ENCODE results near the gene SELENON.

SELENON gene

DNA sequence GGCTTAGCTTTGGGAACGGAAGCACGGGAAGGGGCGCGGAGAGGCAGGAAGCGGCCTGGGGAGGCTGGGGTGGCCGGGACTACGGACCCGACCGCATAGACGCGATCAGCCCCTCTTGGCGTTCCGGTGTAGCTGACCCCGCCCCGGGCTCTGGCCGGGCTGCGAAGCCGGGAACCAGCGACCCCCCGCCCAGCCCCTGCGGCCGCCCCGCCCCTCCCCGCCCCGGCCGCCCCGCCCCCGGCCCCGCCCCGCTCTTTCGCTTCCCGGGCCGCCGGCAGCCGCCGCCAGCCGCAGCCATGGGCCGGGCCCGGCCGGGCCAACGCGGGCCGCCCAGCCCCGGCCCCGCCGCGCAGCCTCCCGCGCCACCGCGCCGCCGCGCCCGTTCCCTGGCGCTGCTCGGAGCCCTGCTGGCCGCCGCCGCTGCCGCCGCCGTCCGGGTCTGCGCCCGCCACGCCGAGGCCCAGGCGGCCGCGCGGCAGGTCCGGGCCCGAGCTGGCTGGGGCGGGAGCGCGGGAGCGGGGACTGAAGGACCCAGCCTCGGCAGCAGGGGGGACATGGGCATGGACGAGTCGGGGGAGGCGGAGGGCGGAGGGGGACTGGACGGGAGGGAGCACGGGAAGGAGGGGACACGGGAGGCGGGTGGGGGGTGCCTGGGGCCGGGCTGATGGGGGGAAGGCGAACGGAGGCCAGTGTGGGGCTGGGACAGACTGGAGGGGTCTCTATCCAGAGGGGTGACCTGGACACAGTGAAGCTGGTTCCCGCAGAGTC lies at the start of gene SELENON:
Gene SELENON, plus strand, starts transcription at position 259 of the 768 bp plus-strand sequence. Its CDS starts 38 bp downstream, at position 297.
- DNase-seq (ENCODE audit: low read depth, low spot score): no peak

DNA sequence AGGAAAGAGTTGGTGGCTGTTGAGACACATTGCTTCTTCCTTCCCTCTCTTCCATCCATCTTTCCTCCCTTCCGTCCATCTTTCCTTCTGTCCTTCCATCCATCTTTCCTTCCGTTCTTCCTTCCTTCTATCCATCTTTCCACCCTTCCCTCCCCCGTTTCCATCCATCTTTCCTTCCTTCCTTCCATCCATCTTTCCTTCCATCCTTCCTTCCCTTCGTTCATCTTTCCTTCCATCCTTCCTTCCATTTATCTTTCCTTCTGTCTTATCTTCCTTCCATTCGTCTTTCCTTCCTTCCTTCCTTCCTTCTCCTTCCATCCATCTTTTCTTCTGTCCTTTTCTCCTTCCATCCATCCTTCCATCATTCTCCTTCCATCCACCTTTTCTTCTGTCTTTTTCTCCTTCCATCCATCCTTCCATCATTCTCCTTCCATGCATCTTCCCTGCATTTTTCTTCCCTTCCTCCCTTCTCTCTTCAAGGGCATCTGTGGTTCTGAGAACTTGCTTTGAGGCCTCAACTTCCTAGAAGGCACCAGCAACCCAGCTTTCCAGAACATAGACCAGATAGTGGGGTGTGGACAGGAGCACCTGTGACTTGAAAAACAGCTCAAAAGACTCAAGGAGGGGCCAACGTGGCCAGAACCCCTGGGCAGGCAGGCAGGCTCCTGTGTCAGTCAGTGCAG lies 48.9 kb upstream of the SELENON start:
- DNase-seq (ENCODE audit: low read depth, low spot score): no peak

DNA sequence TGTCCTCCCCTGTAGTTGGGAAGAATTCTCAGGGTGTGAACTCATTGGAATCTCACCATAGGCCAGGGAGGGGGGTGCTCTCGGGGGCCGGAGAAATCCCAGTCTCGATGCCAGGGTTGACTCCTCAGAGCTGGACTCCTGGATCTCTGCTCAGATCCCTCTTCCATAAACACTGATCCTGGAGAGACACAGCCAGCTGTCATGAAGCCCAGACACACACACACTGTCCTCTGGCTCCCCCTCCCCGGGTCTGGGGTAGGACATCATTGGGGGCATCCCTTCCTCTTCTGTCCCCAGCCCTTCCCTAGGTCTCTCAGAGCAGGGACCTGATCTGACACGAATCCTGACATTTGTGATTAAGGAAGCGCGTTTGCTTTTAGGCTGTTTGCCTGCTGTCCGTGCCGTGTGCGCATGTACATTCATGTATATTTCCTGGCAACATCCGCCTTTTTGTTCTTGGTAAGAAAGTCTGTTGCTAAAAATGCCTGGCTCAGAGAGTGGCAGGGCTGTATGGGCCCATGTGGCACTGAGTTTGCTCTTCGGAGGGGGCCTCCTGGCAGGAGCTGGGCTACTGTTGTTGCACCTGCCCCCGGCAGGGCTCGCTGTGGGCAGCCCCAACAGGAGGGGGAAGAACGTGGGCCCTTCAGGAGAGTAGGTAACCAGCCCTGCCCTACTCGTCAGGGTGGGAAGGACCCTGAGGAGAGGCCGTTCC lies 45.4 kb upstream of the SELENON start:
- DNase-seq (ENCODE audit: low read depth, low spot score): no peak

GRCh38 chr1:25755475-25756125 lies 44.4 kb upstream of the SELENON start:
- DNase-seq (ENCODE audit: low read depth, low spot score): no peak

- DNase-seq (ENCODE audit: low read depth, low spot score): no peak
Measured at GRCh38 chr1:25756215-25756614, 43.8 kb upstream of the SELENON start.

- no peak for DNase-seq (ENCODE audit: low read depth, low spot score)
Measured at GRCh38 chr1:25757151-25757845, 42.7 kb upstream of the SELENON start.

GRCh38 chr1:25757846-25758185 lies 42.2 kb upstream of the SELENON start:
- no peak for DNase-seq (ENCODE audit: low read depth, low spot score)

- DNase-seq (ENCODE audit: low read depth, low spot score): no peak
Measured at GRCh38 chr1:25758466-25759070, 41.4 kb upstream of the SELENON start.

- DNase-seq (ENCODE audit: low read depth, low spot score): no peak
Measured at GRCh38 chr1:25760122-25760719, 39.8 kb upstream of the SELENON start.

DNA sequence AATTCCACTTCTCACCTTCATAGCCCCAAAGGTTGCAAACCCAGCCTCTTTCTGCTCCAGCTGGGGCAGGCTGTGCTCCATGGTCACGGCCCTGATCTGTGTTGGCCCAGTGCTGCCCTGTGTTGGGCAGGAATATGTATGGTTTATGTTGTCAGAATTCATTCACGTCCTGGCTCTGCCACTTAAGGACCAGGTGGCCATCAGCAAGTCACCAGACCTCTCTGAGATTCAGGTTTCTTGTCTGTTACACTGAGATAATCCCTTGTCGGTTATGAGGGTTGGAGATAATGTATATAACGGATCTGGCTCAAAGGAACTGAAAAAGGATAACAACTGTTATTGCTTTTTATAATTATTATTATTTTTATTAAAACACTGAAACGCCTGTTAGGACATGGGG lies 39.1 kb upstream of the SELENON start:
- no peak for DNase-seq (ENCODE audit: low read depth, low spot score)

DNA sequence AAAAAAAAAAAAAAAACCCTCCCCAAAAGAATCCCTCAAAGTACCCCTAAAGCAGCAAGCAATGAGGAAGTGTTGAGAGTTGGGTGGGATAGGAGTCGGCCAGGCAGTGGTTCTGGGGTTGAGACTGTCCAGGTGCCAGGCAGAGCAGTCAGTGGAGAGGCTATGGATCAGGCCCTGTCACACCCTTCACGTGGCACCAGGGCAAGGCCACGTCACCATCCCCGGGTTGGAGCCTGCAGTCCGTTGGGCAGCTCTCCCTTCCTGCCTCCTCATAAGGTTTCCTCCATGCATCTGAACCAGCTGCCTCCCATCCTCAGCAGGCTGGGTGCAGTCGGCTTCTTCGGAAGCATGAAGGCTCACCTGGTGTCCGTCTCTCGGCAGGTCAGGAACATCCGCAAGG lies 36.5 kb upstream of the SELENON start:
- no peak for DNase-seq (ENCODE audit: low read depth, low spot score)

DNA sequence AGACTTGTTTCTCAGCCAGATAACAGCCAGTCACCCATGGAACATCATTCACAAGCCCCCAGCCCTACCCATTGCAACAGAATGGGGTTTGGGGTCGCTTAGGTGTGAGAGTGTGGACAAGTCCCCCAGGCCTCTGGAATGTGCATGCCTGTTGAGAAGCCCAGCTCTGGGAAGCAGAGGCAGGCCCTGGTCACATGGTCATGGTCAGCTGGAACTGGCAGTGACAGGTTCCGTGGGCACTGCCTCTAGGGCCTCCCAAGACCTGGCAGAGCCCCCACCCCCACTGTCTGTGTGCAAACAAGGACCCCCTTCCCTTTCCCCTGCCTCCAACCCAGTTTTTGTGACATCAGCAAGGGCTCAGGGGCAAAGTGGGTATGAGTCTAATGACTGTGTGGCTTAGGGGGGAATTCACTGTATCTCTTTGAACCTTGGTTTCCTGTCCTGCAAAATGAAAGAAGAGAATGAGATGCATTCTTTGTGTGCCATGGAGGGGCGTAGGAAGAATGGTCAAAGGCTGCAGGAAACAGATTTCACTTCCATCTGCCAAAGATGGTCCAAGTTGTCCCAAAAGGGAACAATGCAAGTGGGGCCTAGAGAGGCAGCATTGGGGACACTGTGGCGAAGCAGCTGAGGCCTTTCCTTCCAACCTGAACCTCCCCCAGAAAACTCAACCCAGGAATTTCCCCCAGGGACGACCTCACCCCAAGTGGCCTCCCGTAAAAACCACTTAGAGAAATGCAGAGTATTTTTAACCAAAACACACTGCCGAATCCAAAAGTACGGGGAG lies 34.7 kb upstream of the SELENON start:
- no peak for DNase-seq (ENCODE audit: low read depth, low spot score)

GRCh38 chr1:25765923-25766589 lies 33.9 kb upstream of the SELENON start:
- no peak for DNase-seq (ENCODE audit: low read depth, low spot score)

DNA sequence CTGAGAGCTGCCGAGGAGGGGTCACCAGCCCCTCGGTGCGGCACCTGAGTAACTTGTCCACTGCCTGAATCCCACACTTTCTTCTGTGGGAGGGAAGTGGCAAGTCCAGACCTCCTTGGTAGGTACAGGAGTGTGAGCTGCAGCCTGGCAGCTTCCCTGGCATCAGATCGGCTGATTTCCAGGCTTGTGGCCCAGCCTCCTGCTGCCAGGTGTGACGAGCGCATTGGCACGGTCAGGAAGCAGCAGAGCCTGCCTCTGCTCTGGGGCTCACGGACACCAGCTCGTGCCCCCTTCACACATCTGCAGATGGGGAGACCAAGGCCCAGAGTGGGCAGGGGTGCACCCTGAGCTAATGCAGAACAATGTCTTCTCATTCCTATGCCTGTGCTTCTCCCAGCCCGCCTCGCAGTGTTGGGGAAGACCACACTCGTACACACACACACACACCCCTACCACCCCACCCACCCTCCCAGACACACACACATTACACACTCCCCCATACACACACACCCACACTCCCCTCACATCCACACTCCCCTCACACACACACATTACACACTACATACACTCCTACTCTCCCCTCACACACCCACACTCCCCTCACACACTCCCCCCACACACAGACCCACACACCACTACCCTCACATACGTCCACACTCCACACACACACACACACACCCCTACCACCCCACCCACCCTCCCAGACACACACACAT lies 33.1 kb upstream of the SELENON start:
- DNase-seq (ENCODE audit: low read depth, low spot score): no peak

GRCh38 chr1:25767437-25767770 lies 32.6 kb upstream of the SELENON start:
- no peak for DNase-seq (ENCODE audit: low read depth, low spot score)

DNA sequence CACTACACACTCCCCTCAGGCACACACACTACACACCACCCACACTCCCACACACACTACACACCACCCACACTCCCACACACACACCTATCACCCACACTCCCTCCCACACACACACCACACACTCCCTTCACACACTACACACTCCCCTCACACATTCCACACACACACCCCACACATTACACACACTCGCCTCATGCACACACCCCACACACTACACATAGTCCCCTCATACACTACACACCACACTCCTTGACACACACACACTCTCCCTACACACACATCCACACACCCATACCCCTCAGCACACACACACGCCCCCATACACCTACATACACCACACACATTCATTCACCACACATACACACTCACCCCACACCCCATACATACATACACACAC lies 31.0 kb upstream of the SELENON start:
- DNase-seq (ENCODE audit: low read depth, low spot score): no peak

DNA sequence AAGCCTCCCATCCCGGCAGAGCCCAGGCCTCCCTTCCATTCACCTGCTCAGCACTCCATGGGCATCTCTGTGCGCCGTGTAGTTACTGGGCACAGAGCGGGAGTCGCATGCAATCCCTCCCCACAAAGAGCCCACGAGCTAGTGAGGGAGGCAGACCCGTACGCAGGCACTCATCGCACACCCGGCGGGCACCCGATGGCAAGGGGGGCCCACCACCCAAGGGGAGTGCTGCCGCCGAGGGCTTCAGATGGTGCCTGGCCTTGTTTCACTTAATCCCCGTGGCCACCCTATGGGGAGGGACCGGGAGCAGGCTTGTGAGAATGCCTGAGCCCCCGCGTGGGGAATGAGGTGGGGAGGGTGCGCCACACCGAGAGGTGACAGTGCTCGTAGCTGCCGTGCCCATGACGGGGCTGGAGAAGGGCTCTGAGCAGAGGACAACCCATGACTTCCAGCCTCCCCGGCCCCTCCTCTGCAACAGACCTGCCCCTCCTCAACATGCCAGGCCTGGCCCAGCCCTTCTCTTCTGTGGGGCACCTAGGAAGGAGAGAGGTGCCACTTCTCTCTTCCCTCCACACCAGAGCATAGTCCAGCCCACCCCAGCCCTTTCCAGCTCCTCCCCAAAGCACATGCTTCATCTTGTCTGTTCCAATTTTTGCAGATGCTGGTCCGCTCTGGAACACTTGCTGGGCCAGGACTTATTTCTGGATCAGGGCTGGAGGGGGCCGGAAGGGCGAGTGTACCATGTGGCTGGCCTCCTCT lies 30.2 kb upstream of the SELENON start:
- DNase-seq (ENCODE audit: low read depth, low spot score): no peak

DNA sequence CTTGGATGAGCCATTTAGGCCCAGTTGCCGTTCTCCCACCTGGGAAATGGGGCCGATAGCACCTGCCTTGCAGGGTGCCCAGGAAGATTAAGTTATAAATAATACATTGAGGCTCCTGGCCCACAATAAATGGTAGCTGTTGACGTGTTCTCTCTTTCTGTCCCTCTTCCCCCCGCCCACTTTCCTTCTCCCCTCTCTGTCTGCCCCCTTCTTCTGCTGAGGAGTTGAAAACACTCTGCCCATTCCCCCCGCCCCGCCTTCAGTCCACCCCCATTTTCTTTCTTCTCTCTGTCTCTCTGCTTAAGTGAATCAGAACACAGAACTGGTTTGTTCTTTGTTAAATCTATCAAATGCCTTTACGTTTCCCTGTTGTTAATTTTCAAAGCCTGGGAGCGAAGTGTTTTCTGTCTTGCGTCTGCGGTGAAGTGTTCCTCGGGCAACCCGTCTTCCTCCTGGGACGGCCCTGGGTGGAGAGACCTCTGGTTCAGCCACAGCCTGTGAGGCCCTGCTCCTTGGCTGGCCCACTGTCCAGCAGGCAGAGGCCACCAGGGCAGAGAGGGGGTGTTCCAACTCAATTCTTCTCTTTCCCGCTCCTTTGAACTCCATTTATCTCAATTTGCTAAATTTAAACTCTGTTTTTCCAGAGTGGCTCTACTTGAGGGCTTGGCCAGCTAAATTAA lies 29.3 kb upstream of the SELENON start:
- DNase-seq (ENCODE audit: low read depth, low spot score): no peak
